GM19025 (cell line): ENCODE measurements around the gene TYW5.
A peak's percentile ranks its signal among the peaks of the same experiment; 100 is the strongest.

ENCODE experiments used
- ATAC-seq: cut with Tn5 transposase; IDR thresholded peaks from one replicate; pipeline ENCODE4 v1.9.1; 2021; ENCODE audit warnings: mild to moderate bottlenecking, low read depth, moderate library complexity; ENCODE audit not compliant: unreplicated experiment

TYW5 gene

DNA sequence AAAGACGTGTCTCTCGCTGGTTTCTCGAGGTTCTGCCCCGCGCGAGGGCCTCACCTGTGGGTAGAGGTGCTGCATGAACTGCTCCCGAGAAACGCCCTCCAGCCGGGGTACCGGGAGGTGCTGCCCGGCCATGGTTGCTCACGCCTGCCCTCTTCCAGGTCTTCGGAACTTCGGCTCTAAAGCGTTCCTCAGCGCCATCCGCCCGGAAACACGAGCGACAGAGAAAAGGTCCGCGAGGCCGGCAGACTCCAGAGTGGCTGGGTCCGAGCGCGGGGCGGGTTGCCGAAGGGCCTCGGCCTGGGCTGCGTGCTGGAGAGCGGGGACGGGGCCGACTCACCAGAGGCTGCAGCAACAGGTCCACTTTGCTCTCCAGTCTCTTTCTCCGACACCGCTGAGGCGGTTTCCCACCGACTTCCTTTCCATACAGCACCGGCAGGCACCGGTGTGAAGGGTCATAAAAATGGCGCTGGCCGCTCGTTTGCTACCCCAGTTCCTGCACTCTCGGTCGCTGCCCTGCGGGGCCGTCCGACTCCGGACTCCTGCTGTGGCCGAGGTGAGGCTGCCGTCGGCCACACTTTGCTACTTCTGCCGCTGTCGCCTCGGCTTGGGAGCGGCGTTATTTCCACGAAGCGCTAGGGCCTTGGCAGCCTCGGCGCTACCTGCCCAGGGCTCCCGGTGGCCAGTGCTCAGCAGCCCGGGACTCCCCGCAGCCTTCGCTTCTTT, at the start of gene TYW5, which contains the start of gene MAIP1:
TSS of gene TYW5 (minus strand) at position 153 of the 723 bp plus-strand sequence. CDS start at position 132, 21 bp downstream.
TSS of gene MAIP1 (plus strand) at position 244 of the 723 bp plus-strand sequence. CDS start at position 461, 217 bp downstream.
- ATAC-seq = peak; percentile 76

- ATAC-seq = no peak
Measured at GRCh38 chr2:200003444-200003843, 48.2 kb upstream of the TYW5 start.

DNA sequence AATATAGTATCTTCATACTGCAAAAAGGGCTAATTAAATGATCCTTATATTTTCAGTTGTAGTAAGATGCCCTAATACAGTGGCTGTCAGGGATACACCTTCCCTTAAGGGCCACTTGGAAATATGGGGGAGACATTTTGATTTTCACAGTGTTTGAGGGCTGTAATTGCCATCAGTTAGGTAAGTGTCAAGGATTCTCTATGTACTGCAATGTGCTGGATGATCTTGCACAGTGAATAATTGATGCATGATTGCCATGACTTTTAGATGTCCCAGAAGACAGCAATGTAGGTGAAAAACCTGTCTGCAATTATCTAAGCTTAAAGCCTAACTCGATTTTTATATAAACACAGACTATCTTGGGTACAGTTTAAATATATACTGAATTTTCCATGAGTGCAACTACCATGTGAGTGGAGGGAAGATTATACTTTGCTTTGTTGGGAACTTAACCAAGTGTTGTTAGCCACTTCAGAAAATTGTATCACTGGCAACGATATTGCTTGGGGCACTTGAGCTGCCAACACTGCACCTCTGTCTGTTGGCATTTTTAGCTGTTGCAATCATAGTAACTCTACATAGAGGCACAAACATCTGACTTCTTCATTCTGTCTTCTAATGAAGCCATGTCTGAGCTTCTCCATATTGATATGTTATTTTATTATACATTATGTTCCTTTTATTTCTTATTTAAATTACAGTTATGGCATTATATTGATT, 45.3 kb upstream of the TYW5 start:
- ATAC-seq = no peak

DNA sequence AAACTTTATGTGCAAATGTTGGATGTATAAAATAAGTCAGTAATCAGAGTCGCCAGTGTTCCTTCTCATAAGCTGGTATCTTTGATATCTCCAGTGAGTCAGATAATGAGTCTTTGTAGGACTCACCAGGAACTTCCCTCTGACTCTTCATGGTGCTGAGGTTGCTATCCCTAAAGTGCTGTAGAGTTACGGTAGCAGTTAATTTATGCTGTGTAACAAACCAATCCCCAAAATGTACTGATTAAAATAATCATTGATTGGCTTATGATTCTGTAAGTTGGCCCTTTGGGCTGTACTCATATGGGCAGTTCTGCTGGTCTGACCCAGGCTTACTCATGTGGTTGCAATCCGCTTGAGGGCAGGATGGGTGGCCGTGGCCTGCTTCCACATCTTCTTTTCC, 43.9 kb upstream of the TYW5 start:
- ATAC-seq = no peak

- no peak for ATAC-seq
Measured at GRCh38 chr2:199997296-199997695, 42.0 kb upstream of the TYW5 start.

- no peak for ATAC-seq
Measured at GRCh38 chr2:199994896-199995295, 39.6 kb upstream of the TYW5 start.

DNA sequence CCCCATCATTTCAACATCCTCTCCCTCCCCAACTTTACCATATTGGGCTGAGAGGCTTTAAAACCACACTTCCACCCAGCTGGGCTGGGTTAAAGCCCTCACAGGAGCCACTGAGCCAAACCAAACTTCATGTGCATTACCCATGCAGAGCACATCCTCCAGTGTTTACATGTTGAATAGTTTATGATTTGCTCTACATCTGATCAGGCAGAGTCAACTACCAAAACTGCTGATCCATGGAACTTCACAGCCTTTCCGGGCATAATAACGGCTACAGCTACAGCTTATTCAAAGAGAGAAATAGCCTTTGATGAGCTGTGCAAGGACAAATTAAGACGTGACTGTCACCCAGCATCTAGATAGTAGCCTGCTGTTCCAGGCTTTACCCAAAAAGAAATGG, 39.1 kb upstream of the TYW5 start:
- ATAC-seq = no peak

- no peak for ATAC-seq
Measured at GRCh38 chr2:199992296-199992695, 37.0 kb upstream of the TYW5 start.

- ATAC-seq = no peak
Measured at GRCh38 chr2:199991691-199992090, 36.4 kb upstream of the TYW5 start.

GRCh38 chr2:199989822-199990221, 34.5 kb upstream of the TYW5 start:
- no peak for ATAC-seq

DNA sequence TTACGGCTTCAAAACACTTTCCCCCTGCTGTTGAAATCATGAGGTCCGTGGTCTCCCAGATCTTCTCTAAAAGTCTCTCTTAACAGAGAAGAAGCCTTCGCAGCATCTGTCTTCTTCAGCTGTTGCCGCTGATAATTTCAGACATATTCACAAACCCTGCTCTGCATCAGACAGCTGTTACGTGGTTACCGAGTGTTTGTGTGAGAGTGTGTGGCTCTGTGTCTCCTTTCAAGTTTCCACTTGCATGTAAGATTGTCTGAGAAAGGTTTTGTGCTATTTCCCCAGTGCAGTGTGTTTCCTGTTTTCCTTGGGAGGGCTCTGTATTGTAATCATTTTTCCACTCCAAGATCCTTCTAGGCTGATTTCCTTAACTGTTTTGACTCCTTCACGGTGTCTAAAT, 32.9 kb upstream of the TYW5 start:
- ATAC-seq = no peak

GRCh38 chr2:199987586-199987985, 32.3 kb upstream of the TYW5 start:
- no peak for ATAC-seq

GRCh38 chr2:199985625-199986207, 30.4 kb upstream of the TYW5 start:
- no peak for ATAC-seq

GRCh38 chr2:199984755-199985154, 29.5 kb upstream of the TYW5 start:
- no peak for ATAC-seq

GRCh38 chr2:199984159-199984558, 28.9 kb upstream of the TYW5 start:
- no peak for ATAC-seq

DNA sequence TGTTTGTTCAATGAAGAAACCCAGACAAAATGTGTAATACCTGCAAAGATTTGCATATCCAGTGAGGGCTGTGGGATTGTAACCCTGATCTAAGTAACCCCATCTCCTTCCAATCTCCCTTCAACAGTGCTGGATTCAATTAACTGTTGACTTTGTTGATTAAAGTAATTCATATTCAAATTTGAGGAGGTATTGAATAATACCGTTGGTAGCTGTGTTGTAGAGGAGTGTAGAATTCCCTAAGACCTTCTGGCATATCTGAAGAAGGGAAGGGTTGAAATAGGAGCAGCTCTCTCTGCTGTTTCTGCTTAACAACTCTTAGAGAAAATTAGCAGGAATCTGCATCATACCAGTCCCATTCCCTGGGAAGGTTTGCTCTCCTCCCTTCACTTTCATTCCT, 28.2 kb upstream of the TYW5 start:
- ATAC-seq = no peak

DNA sequence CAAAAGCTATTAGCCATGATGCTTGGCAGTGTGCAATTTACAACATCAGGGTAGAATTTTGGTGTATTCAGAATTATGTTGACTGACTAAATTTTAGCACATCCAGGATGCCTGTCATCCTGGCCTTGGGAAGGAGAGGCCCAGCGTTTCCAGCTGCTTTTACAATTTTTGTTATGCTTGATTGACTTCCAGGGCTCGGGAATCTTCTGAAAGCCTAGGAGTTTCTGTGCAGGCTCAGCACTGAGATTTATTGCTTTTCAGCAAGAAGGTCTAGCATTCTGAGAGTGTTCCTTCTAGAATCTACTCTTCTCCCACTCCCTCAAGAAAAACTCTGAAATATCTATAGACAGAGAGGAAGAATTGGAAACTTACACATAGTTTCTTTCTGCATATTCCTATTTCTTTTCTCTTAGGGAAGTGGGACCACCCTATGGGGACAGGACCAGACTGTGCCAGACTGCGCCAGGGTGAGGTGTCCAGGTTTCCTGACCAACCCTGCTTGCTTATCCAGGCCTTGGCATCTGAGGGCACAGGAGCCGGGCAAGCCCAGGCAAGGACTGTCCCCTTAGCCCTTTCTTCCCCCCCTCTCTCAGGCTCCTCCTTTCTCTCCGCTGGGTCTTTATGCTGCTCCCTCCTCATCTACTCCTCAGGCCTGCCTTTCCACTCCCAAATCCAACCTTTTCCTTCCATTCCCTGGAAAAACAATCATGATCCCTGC, 27.0 kb upstream of the TYW5 start:
- ATAC-seq = no peak

DNA sequence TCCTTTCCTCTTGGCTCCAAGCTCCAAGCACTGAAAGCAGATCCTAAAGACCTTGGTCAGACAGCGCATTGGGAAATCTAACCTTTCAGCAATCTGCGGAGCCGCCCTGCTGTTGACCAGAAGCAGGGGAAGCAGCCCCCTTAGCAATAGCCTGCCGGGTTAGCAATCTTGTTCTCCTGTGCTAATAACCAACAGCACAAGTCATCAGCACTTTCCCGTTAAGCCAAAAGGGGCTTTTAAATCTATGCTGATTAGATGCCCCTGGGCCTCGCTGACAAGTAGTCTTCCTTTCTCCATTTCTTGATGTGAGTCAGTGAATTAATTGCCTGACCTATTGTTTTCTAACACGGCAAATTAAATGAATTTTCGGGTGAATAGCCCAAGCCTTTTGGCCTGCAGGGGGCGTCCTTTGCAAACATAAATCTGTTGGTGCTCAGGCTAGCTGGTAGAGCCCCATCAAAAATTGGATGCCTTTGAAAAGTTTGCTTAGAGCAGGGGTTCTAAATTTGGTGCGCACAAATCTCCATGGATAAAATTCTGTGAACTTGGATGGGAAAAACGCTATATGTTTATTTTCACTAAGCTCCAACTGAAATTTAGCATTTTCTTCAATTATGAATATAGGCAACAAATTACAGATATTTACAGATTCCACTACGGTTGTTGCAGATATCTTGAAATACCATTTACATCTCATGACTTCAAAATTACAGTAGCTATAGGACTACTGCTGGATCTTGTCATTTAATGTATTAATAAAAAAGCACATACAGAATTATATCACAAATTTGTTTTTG, 24.7 kb upstream of the TYW5 start:
- ATAC-seq = no peak

GRCh38 chr2:199979398-199979797, 24.1 kb upstream of the TYW5 start:
- ATAC-seq = no peak

- ATAC-seq = peak; percentile 81
Measured at GRCh38 chr2:199977984-199978415, 22.7 kb upstream of the TYW5 start.
